HepG2 (cell line): ENCODE measurements around the gene DYSF. TPM values are rescaled to one million over a fixed set of nuclear protein-coding genes. Genes with fewer than 3 reads are reported as not detected.

ENCODE experiments used
- ATAC-seq: fragments of 200-7000 bp; cut with Tn5 transposase; 3 replicates; pipeline ENCODE4 v1.9.1; 2020; ENCODE audit warnings: mild to moderate bottlenecking, moderate library complexity
- BruUV-seq: library from RNA; stranded (reverse); fragments of 400-500 nt; replicated peaks from 2 replicates; lab custom pipeline; 2021; lab: Mats Ljungman, UMichigan
- CTCF ChIA-PET: fragments of 300-600 bp; formaldehyde crosslinking; extraction: SDS; loops from one replicate; lab custom pipeline; 2021; ENCODE audit warnings: low total read pairs, inconsistent platforms, low intra/inter-chr PET ratio; lab: Yijun Ruan, JAX
- POLR2A ChIA-PET: fragments of 350-600 bp; sonication (Branson Sonifier 250); formaldehyde crosslinking; loops from one replicate; lab custom pipeline; 2020; ENCODE audit warnings: antibody characterized with exemption, inconsistent platforms; lab: Yijun Ruan, JAX
- DNase-seq: peaks from one replicate; pipeline ENCODE4 v3.0.0-alpha.2; 2015; ENCODE audit warnings: low spot score
- FAIRE-seq: peaks from 3 replicates; lab custom pipeline; 2011; peaks lifted over from hg19 to GRCh38; lab: Jason Lieb, UNC
- H2AFZ ChIP-seq: one replicate; pipeline ENCODE4 v1.6.1; 2011; ENCODE audit warnings: low read length, inconsistent platforms
- H3K27ac ChIP-seq: fragments of 300-600 bp; 3 replicates; pipeline ENCODE4 v1.8.0; 2011; ENCODE audit warnings: mixed run types, mild to moderate bottlenecking, mixed read lengths, low read length, inconsistent platforms; ENCODE audit not compliant: insufficient read depth; ENCODE audit errors: extremely low read length
- H3K27me3 ChIP-seq, 2 experiments: fragments of 200-600 bp in 1 of 2; 2 replicates in 1 of 2; 3 replicates in 1 of 2; pipeline versions ENCODE4 v1.6.0 to v1.8.0; 2011; ENCODE audit warnings: low read length in 2 of 2, mild to moderate bottlenecking in 2 of 2, moderate library complexity in 2 of 2, inconsistent platforms in 1 of 2; ENCODE audit not compliant: insufficient read depth in 2 of 2, control insufficient read depth in 1 of 2
- H3K36me3 ChIP-seq, 2 experiments: fragments of 200-600 bp in 1 of 2; replicated peaks in 1 of 2; 2 replicates in 1 of 2; 3 replicates in 1 of 2; pipeline versions ENCODE4 v1.5.1 to v1.8.0; 2011; ENCODE audit warnings: low read length in 2 of 2, inconsistent platforms in 1 of 2; ENCODE audit not compliant: insufficient read depth in 2 of 2, control insufficient read depth in 1 of 2
- H3K4me1 ChIP-seq: 2 replicates; pipeline ENCODE4 v1.5.1; 2012; ENCODE audit warnings: low read length, inconsistent platforms; ENCODE audit not compliant: insufficient read depth
- H3K4me2 ChIP-seq: 2 replicates; pipeline ENCODE4 v1.6.0; 2011; ENCODE audit warnings: low read depth, low read length, inconsistent platforms
- H3K4me3 ChIP-seq, 3 experiments: fragments of 200-600 bp in 1 of 3; sonication (generic), shearing (Covaris generic) in 1 of 3; replicated peaks in 1 of 3; 2 replicates each; pipeline ENCODE4 v1.5.1; 2011 to 2016; ENCODE audit warnings: low read length in 3 of 3, inconsistent platforms in 2 of 3, low read depth in 2 of 3, mild to moderate bottlenecking in 2 of 3, control low read depth in 1 of 3, mixed read lengths in 1 of 3; ENCODE audit not compliant: insufficient read depth in 1 of 3
- H3K79me2 ChIP-seq: one replicate; pipeline ENCODE4 v1.6.1; 2011; ENCODE audit warnings: low read length, inconsistent platforms; ENCODE audit not compliant: insufficient read depth
- H3K9ac ChIP-seq: 2 replicates; pipeline ENCODE4 v1.6.0; 2011; ENCODE audit warnings: mild to moderate bottlenecking, low read depth, low read length, inconsistent platforms; ENCODE audit not compliant: insufficient read depth
- H3K9me3 ChIP-seq: 2 replicates; pipeline ENCODE4 v1.5.1; 2012; ENCODE audit warnings: mild to moderate bottlenecking, low read length
- H4K20me1 ChIP-seq: 2 replicates; pipeline ENCODE4 v1.6.0; 2011; ENCODE audit warnings: inconsistent platforms, mild to moderate bottlenecking, low read length, moderate library complexity; ENCODE audit not compliant: insufficient read depth
- NR2C2 ChIP-seq: sonication (generic); formaldehyde crosslinking; IDR thresholded peaks from 2 replicates; pipeline ENCODE4 v1.4.0; 2020; ENCODE audit warnings: missing genetic modification reagents, mild to moderate bottlenecking, moderate library complexity, borderline replicate concordance
- PRDM15 ChIP-seq: sonication (generic); formaldehyde crosslinking; IDR thresholded peaks from 2 replicates; pipeline ENCODE4 v1.4.0; 2020; ENCODE audit warnings: missing genetic modification reagents
- RARG ChIP-seq: sonication (generic); formaldehyde crosslinking; IDR thresholded peaks from 2 replicates; pipeline ENCODE4 v1.4.0; 2020; ENCODE audit warnings: low read depth, mild to moderate bottlenecking, missing genetic modification reagents
- RFX1 ChIP-seq: fragments of 450-650 bp; IDR thresholded peaks from 2 replicates; pipeline ENCODE4 v1.6.1; 2017
- SMC3 ChIP-seq: IDR thresholded peaks from 2 replicates; pipeline ENCODE4 v1.6.1; 2011; ENCODE audit warnings: low read length, improper control_type of control experiment
- SNAI1 ChIP-seq: sonication (generic); formaldehyde crosslinking; IDR thresholded peaks from 2 replicates; pipeline ENCODE4 v1.5.0; 2020; ENCODE audit warnings: mild to moderate bottlenecking, missing genetic modification reagents, borderline replicate concordance
- THAP9 ChIP-seq: sonication (generic); formaldehyde crosslinking; IDR thresholded peaks from 2 replicates; pipeline ENCODE4; 2020; ENCODE audit warnings: missing genetic modification reagents, mild to moderate bottlenecking, borderline replicate concordance
- U2AF2 ChIP-seq: fragments of 200-400 bp; formaldehyde crosslinking; IDR thresholded peaks from 2 replicates; pipeline ENCODE4 v1.6.1; 2017; ENCODE audit warnings: low read depth, mild to moderate bottlenecking, low read length
- ZBTB38 ChIP-seq: sonication (generic); formaldehyde crosslinking; IDR thresholded peaks from 2 replicates; pipeline ENCODE4 v1.5.1; 2020; ENCODE audit warnings: mild to moderate bottlenecking, missing genetic modification reagents
- ZBTB7A ChIP-seq: sonication (generic); formaldehyde crosslinking; IDR thresholded peaks from 2 replicates; pipeline ENCODE4 v1.8.0; 2022; ENCODE audit warnings: mild to moderate bottlenecking, missing genetic modification reagents
- ZNF253 ChIP-seq: sonication (generic); formaldehyde crosslinking; IDR thresholded peaks from 2 replicates; pipeline ENCODE4 v1.8.0; 2022; ENCODE audit warnings: mild to moderate bottlenecking, missing genetic modification reagents, borderline replicate concordance
- ZNF496 ChIP-seq: sonication (generic); formaldehyde crosslinking; IDR thresholded peaks from 2 replicates; pipeline ENCODE4 v1.8.1; 2023; ENCODE audit warnings: mild to moderate bottlenecking, moderate library complexity, missing genetic modification reagents; ENCODE audit not compliant: insufficient replicate concordance
- ZNF513 ChIP-seq: sonication (generic); formaldehyde crosslinking; conservative IDR thresholded peaks from 2 replicates; pipeline ENCODE4 v1.5.0; 2020; ENCODE audit warnings: missing genetic modification reagents
- ZNF546 ChIP-seq: sonication (generic); formaldehyde crosslinking; conservative IDR thresholded peaks from 2 replicates; pipeline ENCODE4 v1.8.1; 2023; ENCODE audit warnings: mild to moderate bottlenecking, missing genetic modification reagents
- ZNF770 ChIP-seq: sonication (generic); formaldehyde crosslinking; IDR thresholded peaks from 2 replicates; pipeline ENCODE4 v1.5.0; 2020; ENCODE audit warnings: mild to moderate bottlenecking, missing genetic modification reagents
- WGBS: methylation state at CpG from one replicate; pipeline ENCODE4 v1.1.6; 2017; ENCODE audit warnings: low lambda C conversion rate; 5-methylcytosine and 5-hydroxymethylcytosine counted together
- in situ Hi-C: cut with HindIII; loops from 2 replicates; pipeline ENCODE4 v1.10.0; 2017; ENCODE audit warnings: low pct_unique_long_range_greater_than_20kb; ENCODE audit not compliant: extremely low pct_ligation_motif_present
- intact Hi-C: fragments of 100-400 bp; cut with micrococcal nuclease; formaldehyde crosslinking; loops from one replicate; pipeline ENCODE4 v1.10.0; 2022; ENCODE audit not compliant: unreplicated experiment
- polyA plus RNA-seq, 8 experiments: library from polyadenylated mRNA; depleted of rRNA in 3 of 8; stranded (reverse) in 7 of 8; unstranded in 1 of 8; fragments of >200 nt; fragmentation: Illumina TruSeq in 4 of 8; extraction: Trizol in 4 of 8; gene quantifications; 2 replicates each; pipeline versions ENCODE4 v1.2.1 to v1.2.3, GENCODE V29; 2011 to 2016; ENCODE audit warnings: low read depth in 4 of 8, missing spikeins in 1 of 8, mixed read lengths in 1 of 8; ENCODE audit not compliant: insufficient read depth in 1 of 8
- total RNA-seq, 5 experiments: library from RNA; depleted of rRNA; stranded (reverse); fragments of >200 nt; fragmentation: Illumina TruSeq; extraction: Trizol; gene quantifications; 2 replicates each; pipeline ENCODE4 v1.2.3, GENCODE V29; 2016; ENCODE audit warnings: low read depth in 1 of 5

The DYSF gene
- total and polyA plus RNA-seq, 2 of the 13 experiments (the other 11 are each of a cell fraction or from before 2014, with no cell fraction given): 0.15 to 2.4 TPM

- H3K36me3 ChIP-seq: no peaks in the 10 kb centered on the region
- no peak for ATAC-seq
- no peaks in the 10 kb centered on the region for H3K4me1 ChIP-seq
- CTCF ChIA-PET: no interaction called here
- no peak overlapping the region for H3K4me3 ChIP-seq
- no peaks in the 10 kb centered on the region for H4K20me1 ChIP-seq
- intact Hi-C loops: no loop called here
- in situ Hi-C loops: no loop called here
- DNase-seq: no peak
- no peaks in the 10 kb centered on the region for H3K9me3 ChIP-seq
- no TSS peak for BruUV-seq
- 2% methylated on average over 1 of the region's 1 CpG for WGBS
- H2AFZ ChIP-seq: no peak overlapping the region
- no peak overlapping the region for H3K4me2 ChIP-seq
- no peak overlapping the region for H3K9ac ChIP-seq
- H3K79me2 ChIP-seq: no peaks in the 10 kb centered on the region
- POLR2A ChIA-PET: no interaction called here
- no peak for FAIRE-seq
- H3K27me3 ChIP-seq: peaks cover 3 to 25% of the 10 kb centered on the region in 2 experiments; a peak in 2 of 5 replicates
- H3K27ac ChIP-seq: no peak overlapping the region
- no peak for TF ChIP-seq NR2C2 (CRISPR knock-in tag)
- no peak for TF ChIP-seq THAP9 (CRISPR knock-in tag)
- no peak for TF ChIP-seq ZBTB7A
- no peak for TF ChIP-seq ZNF253 (CRISPR knock-in tag)
- no peak for TF ChIP-seq SMC3
- TF ChIP-seq RFX1: no peak
- TF ChIP-seq RARG: no peak
- TF ChIP-seq ZNF770 (CRISPR knock-in tag): no peak
- TF ChIP-seq PRDM15 (CRISPR knock-in tag): no peak
- TF ChIP-seq U2AF2: no peak
- no peak for TF ChIP-seq ZNF513 (CRISPR knock-in tag)
- no peak for TF ChIP-seq SNAI1 (CRISPR knock-in tag)
- no peak for TF ChIP-seq ZNF546
- no peak for TF ChIP-seq ZBTB38 (CRISPR knock-in tag)
- no peak for TF ChIP-seq ZNF496 (CRISPR knock-in tag)
Observed at GRCh38 chr2:71476495-71476894, 23.1 kb downstream of the DYSF start.
